T-helper 1 cell treated with Interleukin-12 subunit alpha and Interleukin-12 subunit beta and Interleukin-4 antibody, amounts not matched to agents 30 ng/mL and 1 ng/mL, for 36 hours (primary cell): Measurements from ENCODE around the gene LRRC37A3. TPM values are rescaled to one million over a fixed set of nuclear protein-coding genes. Genes with fewer than 3 reads are reported as not detected.
"Not testable (repeated sequence)": the region's sequence is repeated elsewhere in the genome, so short reads cannot be mapped to it uniquely, and the experiment has no call there.

Source experiments
- intact Hi-C: fragments of 100-400 bp; cut with micrococcal nuclease; formaldehyde crosslinking; loops from one replicate; pipeline ENCODE4 v1.15.1; 2024
- total RNA-seq: library from RNA; stranded (reverse); gene quantifications from 2 replicates; pipeline ENCODE4 v1.2.3, GENCODE V29; 2022

Gene LRRC37A3
- total RNA-seq, 1 donor from 2014 or later = 12.7 TPM

DNA sequence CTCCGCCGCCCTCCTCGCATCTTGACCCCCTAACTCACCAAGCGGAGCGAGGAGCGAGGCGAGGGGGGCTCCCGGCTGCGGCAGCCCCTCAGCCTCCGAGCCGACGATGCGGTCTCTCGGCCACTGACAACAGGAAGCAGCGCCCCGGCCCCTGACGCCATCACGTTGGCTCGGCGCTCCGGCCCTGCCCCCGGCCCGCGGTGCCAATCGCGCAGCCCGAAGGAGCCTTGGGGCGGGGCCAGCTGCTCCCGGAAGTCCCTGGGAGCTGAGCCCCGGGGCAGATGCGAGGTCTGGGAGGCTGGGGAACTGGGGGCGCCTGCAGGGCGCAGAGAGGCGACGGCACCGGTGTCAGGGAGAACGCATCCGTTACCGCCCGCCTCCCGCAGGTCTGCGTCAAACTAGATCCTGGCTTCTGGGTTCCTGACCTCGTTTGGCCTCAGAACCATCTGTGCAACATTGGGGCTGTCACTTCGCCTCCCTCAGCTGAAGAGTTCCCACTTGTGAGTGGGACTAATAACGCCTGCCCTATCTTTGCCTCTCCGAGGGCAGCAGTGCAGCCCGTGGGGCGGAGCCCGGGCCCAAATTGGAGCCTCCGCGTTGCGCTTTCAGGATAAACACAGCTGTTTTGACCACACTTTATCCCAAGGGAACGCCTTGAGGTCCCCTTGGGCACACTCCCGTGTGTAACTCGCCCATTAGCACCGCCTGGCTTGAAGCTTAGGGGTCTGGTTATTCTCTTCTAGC lies 82.1 kb downstream of the LRRC37A3 start:
- intact Hi-C loops = loop anchor here (2.0 kb wide), 1 partner anchor 56 kb away; no protein-coding TSS in a partner anchor

DNA sequence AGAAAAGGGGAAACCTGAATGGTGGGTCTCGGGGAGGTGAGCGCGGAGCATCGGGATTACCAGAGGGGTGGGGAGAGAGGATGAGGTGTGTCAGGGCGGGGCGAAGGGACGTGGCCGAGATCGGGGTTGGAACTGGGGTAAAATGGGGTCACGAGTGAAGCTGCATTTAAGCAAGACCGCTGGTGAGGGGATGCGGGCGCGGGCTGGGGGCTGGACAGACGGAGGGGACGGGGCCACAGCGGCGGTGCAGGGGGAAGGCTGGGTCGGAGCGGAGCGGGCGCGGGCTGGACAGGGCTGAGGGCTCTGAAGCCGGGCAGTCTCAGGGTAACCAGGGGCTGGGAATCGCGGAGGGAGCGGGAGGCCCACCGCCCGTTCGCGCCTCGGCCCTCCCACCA lies 82.7 kb downstream of the LRRC37A3 start:
- intact Hi-C loops = loop anchor here (2.0 kb wide), 1 partner anchor 56 kb away; no protein-coding TSS in a partner anchor

DNA sequence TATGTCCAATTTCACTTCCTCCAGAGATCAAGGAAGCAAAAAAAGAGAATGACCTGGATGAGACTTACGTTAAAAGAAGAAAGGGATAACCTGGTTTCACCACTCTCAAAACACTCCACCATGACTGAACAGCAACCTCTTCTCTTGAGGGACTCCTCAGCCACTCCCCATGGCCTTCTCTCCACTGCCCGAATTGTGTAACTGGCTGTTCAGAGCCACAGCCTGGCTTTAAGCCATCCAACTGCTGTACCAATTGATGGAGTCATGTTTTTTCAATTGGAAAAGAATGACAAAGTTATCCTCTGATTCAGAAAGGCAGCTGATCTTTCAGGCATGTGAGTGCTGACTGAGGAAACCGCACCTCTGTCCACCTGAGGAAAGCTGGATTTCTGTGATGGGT lies 85.2 kb downstream of the LRRC37A3 start:
- intact Hi-C loops = not testable (repeated sequence)

DNA sequence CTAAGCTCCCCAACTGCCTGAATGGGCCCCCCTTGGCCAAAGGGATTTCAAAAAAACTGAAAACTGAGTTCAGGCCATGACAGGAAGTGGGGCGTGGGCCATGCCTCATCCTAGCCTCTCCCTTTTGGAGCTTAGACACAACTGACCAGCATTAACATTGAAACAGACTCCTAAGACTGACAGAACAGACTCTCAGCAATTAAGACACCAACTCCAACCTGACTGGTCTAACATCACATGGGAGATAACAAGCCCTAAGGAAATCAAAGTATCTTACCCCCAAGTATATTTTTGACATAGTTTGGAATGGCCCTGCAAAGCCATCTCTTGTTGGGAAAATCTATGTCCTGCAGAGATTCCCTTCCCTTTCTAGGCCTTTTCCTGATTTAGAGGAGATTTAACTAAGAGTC lies 88.6 kb downstream of the LRRC37A3 start:
- intact Hi-C loops = not testable (repeated sequence)

DNA sequence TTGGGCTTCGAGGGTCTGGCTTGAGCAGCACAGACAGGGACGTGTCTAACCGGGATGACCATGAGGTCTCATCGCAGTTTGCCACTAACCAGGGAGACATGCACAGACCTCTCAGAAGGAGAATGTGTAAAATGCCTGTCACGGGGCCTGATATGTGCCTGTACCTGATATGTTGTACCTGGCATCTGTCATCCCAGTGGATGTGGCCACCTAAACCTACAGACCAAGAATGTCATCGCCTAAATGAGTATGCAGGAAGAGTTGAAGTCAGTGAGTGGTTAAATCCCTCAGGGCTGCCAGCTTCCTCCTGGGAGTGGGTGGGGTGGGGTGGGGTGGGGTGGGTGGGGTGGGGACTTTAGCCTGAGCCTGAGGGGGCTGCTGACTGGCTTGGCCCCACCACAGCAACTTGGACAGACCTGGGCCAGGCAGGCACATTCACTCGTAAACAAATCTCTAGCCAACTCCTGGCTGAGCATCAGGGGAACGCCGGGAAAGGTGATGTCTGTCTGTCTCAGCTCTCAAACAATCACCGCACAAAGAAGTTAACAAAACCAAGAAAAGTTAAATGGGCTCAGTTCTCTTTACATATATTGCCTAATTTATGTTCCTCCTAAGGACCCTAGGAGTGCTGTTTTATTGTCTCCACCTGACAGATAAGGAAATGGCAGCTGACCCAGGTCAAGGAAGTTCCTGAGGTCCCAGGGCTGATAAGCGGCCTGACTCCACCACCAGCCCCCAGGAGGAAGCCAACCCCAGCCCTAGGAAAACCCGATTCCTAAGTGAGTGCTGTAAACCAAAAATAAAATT lies 89.3 kb downstream of the LRRC37A3 start:
- intact Hi-C loops = not testable (repeated sequence)

DNA sequence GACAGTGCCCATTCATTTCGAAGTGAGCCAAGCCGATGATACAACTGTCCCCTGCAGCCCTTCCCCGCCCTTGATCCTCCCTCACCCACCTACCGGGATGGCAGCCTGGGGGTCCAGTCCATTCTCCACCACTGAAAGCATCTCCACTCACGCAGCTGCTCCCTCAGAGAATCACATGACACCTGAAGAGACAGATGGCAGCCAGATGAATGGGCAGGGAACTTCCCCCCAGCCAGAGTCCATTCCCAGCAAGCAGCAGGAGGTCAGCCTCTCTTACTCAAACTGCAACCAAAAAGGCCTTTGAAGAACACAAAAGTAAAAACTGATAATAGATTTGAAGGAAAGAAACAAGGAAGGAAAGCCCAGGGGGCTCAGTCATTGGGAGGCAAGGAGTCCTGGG lies 90.2 kb downstream of the LRRC37A3 start:
- intact Hi-C loops = not testable (repeated sequence)

DNA sequence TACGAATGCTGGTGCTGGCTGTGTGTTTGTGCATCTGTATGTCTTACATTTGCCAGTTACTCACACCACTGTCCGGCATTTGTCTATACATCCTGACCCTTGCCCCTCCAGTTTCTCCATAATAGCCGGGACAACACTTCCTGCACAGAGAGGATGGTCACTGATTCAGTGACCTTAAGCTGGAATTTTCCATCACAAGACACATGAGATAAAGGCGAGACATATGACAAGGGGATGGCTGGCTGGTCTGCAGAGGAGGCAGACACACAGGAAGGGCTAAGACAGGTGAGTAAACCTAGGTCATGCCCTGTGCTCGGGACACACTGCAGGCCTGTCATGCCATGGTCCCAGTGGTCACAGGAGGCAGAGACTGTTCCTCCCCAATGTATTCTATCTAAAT lies 100.4 kb downstream of the LRRC37A3 start:
- intact Hi-C loops = not testable (repeated sequence)

DNA sequence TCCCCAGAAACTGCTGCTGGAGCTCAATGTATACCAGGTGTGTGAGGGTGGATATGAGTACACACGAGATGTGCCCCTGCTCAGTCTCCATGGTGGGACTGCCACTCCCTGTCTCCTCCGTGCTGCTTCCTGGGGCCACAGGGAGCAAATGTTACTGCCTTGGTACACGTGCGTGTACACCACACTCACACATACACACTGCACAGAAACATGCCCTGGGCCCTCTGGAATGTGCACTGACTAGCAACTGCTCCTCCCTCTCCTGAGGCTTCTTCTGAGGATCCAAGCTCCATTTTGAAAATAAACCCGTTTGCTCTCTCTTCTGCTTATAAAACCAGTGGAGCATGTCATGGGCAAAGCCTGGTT lies 103.5 kb downstream of the LRRC37A3 start:
- intact Hi-C loops = not testable (repeated sequence)

DNA sequence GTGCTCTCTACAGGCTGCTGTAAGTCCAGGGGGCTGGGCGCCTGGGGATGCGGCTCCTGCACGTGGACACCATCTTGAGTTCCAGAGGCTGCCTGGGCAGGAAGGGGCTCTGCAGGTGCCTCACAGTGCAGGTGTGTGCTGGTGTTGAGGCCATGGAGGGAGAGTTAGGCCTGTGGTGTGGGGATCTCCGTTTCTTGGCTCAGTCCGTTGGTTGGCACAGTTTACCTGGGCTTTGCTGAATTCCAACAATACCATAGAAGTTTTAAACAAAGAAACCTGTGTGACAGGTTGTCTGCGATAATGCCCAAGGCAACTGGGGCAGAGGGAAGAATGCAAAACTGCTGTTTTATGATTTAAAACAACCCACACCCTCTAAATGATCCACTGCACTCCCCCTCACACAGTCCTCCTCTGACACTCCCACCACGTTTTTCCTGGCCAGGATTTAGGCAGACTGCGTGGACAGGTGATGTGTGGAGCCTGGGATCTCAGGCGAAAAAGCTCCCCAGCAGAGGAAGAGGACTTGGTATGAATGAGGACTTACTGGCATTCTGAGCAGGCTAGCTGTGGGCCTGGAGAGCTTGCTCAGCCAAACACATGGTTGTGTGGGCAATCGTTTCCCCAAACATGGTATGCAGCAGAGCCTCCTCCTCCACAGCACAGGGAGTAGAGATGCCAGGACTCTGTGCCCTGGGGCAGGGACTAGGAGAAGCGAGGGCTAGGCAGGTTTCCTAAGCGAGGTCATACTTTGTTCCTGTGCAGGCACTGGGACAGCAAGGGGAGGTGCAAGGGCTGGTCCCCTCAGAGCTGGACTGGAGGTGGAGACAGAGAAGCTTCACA lies 104.1 kb downstream of the LRRC37A3 start:
- intact Hi-C loops = not testable (repeated sequence)

DNA sequence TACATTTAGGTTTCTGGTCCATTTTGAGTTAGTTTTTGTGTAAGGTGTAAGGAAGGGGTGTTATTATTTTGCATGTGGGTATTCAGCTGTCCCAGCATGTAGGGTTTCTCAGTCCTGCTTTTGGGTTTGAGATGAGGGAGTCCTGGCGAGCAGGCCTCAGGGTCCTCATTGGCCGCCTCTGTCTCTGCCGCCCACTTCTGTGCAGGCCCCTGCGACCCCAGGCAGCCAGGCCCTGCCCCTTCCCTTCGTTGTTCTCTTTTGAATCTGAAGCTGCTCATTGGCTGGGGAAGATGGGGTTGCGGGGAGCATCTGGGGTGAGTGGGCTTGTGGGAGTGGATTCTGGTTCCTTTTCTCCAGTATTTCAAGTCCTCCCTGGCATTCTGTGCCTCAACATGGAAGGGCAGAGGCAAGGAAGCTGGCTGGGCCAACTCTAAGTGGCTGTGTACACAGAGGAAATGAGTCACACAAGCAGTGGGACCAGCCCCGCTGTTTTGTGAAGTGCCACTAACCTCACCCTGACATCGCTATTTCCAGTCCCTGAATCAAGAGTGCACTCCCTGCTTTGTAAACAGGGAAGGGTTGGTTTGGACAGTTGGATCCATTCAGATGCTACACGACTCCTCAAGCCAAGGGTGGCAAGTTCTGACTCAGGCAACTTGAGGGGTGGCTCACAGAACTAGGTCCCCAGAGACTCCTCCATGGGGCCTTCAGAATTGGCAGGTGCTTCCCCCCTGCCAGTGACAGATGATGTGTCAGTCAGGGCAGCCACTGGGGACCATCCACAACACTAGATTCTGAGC lies 110.9 kb downstream of the LRRC37A3 start:
- intact Hi-C loops = loop anchor here (2.0 kb wide), 1 partner anchor 28 kb away; no protein-coding TSS in a partner anchor

Other genes starting within 250 kb of the LRRC37A3 start
- 77.7 and 79.9 TPM in 2 replicates for gene GNA13, start 137.3 kb upstream of the LRRC37A3 start, total RNA-seq
- gene RGS9, start 217.9 kb upstream of the LRRC37A3 start, total RNA-seq = 4.1 and 4.6 TPM in 2 replicates